Keratinocyte (primary cell): ENCODE measurements around the gene FAM184B. TPM values are rescaled to one million over a fixed set of nuclear protein-coding genes. Genes with fewer than 3 reads are reported as not detected.
"Not testable (repeated sequence)": the region's sequence is repeated elsewhere in the genome, so short reads cannot be mapped to it uniquely, and the experiment has no call there.

Experiments used
- DNase-seq: peaks from one replicate; pipeline ENCODE4 v3.0.0-alpha.2; 2011; ENCODE audit warnings: low read depth, missing footprints, low spot score
- FAIRE-seq: peaks from 2 replicates; lab custom pipeline; 2011; peaks lifted over from hg19 to GRCh38; lab: Jason Lieb, UNC
- H2AFZ ChIP-seq: 2 replicates; pipeline ENCODE4 v1.6.0; 2012; ENCODE audit warnings: low read length, control low read depth, inconsistent platforms; ENCODE audit not compliant: control insufficient read depth
- H3K27ac ChIP-seq: 2 replicates; pipeline ENCODE4 v1.5.1; 2011; ENCODE audit warnings: low read length; ENCODE audit not compliant: control insufficient read depth, insufficient read depth
- H3K27me3 ChIP-seq: 3 replicates; pipeline ENCODE4 v1.6.0; 2011; ENCODE audit warnings: low read length; ENCODE audit not compliant: control insufficient read depth, insufficient read depth; ENCODE audit errors: extremely low read depth
- H3K36me3 ChIP-seq, 2 experiments: 2 replicates in 1 of 2; 3 replicates in 1 of 2; pipeline ENCODE4 v1.5.1; 2011; ENCODE audit warnings: low read length in 2 of 2, mild to moderate bottlenecking in 1 of 2; ENCODE audit not compliant: control insufficient read depth in 2 of 2, insufficient read depth in 2 of 2; ENCODE audit errors: extremely low read depth in 1 of 2
- H3K4me1 ChIP-seq: 3 replicates; pipeline ENCODE4 v1.5.1; 2011; ENCODE audit warnings: low read length; ENCODE audit not compliant: control insufficient read depth, insufficient read depth; ENCODE audit errors: extremely low read depth
- H3K4me2 ChIP-seq: 3 replicates; pipeline ENCODE4 v1.6.0; 2011; ENCODE audit warnings: low read depth, low read length; ENCODE audit not compliant: control insufficient read depth, insufficient read depth; ENCODE audit errors: extremely low read depth
- H3K4me3 ChIP-seq, 3 experiments: fragments of 200-600 bp in 1 of 3; sonication (generic) in 1 of 3; 2 replicates in 2 of 3; 3 replicates in 1 of 3; pipeline ENCODE4 v1.5.1; 2011 to 2016; ENCODE audit warnings: low read length in 3 of 3, mild to moderate bottlenecking in 3 of 3, control low read depth in 2 of 3, inconsistent platforms in 1 of 3, low read depth in 1 of 3, mixed read lengths in 1 of 3, mixed run types in 1 of 3, moderate library complexity in 1 of 3; ENCODE audit not compliant: control insufficient read depth in 2 of 3, insufficient read depth in 2 of 3; ENCODE audit errors: extremely low read depth in 1 of 3
- H3K79me2 ChIP-seq: 2 replicates; pipeline ENCODE4 v1.6.0; 2012; ENCODE audit warnings: low read length; ENCODE audit not compliant: control insufficient read depth, insufficient read depth
- H3K9ac ChIP-seq: 3 replicates; pipeline ENCODE4 v1.6.0; 2011; ENCODE audit warnings: low read length; ENCODE audit not compliant: control insufficient read depth, insufficient read depth; ENCODE audit errors: extremely low read depth
- H3K9me1 ChIP-seq: 3 replicates; pipeline ENCODE4 v1.6.0; 2011; ENCODE audit warnings: low read length; ENCODE audit not compliant: control insufficient read depth, insufficient read depth; ENCODE audit errors: extremely low read depth
- H3K9me3 ChIP-seq: 2 replicates; pipeline ENCODE4 v1.5.1; 2012; ENCODE audit warnings: low read depth, low read length; ENCODE audit not compliant: control insufficient read depth
- H4K20me1 ChIP-seq: 3 replicates; pipeline ENCODE4 v1.6.0; 2011; ENCODE audit warnings: low read length; ENCODE audit not compliant: control insufficient read depth, insufficient read depth; ENCODE audit errors: extremely low read depth
- CTCF ChIP-seq, 3 experiments: IDR thresholded peaks in 1 of 3; conservative IDR thresholded peaks in 1 of 3; optimal IDR thresholded peaks in 1 of 3; 2 replicates in 2 of 3; 3 replicates in 1 of 3; pipeline versions ENCODE3 to v1.5.1; 2011; ENCODE audit warnings: low read length in 3 of 3, mild to moderate bottlenecking in 3 of 3, moderate library complexity in 2 of 3, control low read depth in 1 of 3, inconsistent platforms in 1 of 3; ENCODE audit not compliant: insufficient read depth in 2 of 3; ENCODE audit errors: extremely low read depth in 1 of 3
- EZH2 ChIP-seq: IDR thresholded peaks from one replicate; pipeline ENCODE4 v1.6.1; 2012; ENCODE audit warnings: inconsistent platforms, mild to moderate bottlenecking, low read length, moderate library complexity
- dilution Hi-C: fragments of 300-500 bp; cut with MboI; formaldehyde crosslinking; loops from one replicate; pipeline ENCODE4 v1.7.0; 2020; ENCODE audit warnings: low sequenced_read_pairs; ENCODE audit not compliant: extremely low pct_ligation_motif_present
- polyA plus RNA-seq, 5 experiments: library from polyadenylated mRNA; depleted of rRNA in 3 of 5; stranded (reverse) in 3 of 5; stranded (forward) in 1 of 5; unstranded in 1 of 5; fragments of >200 nt; gene quantifications; 1 replicate in 1 of 5; 2 replicates in 3 of 5; 3 replicates in 1 of 5; pipeline versions ENCODE4 v1.2.1 to v1.2.3, GENCODE V29; 2011 to 2012; ENCODE audit warnings: missing spikeins in 2 of 5, low read depth in 1 of 5, low replicate concordance in 1 of 5

Gene FAM184B
- polyA plus RNA-seq, 1 donor (not counting 4 experiments of a cell fraction or from before 2014, with no cell fraction given) = 0.01 TPM

GRCh38 chr4:17688011-17688441 is 93.4 kb downstream of the FAM184B start:
- DNase-seq (no peak), FAIRE-seq (no peak)
- dilution Hi-C loops = no loop called here
- H3K27me3 ChIP-seq = no peaks in the 10 kb centered on the region
- no peak overlapping the region for H3K27ac ChIP-seq
- H3K4me3 ChIP-seq = no peak overlapping the region
- no peaks in the 10 kb centered on the region for H3K9me3 ChIP-seq
- H4K20me1 ChIP-seq = no peaks in the 10 kb centered on the region
- no peak for TF ChIP-seq EZH2
- TF ChIP-seq CTCF (optimal IDR thresholded peaks at IDR 0.05 in 1 of 3, IDR thresholded peaks at IDR 0.05 in 1 of 3, conservative IDR thresholded peaks at IDR 0.05 in 1 of 3; ENCODE audit: extremely low read depth in 1 of 3, insufficient read depth in 2 of 3, low read length in 3 of 3) = no peak
- H3K79me2 ChIP-seq = no peaks in the 10 kb centered on the region
- peaks cover 3% of the 10 kb centered on the region for H3K4me1 ChIP-seq
- peak overlapping the region; percentile 45 for H3K4me2 ChIP-seq
- no peak overlapping the region for H3K9ac ChIP-seq
- H3K36me3 ChIP-seq = no peaks in the 10 kb centered on the region
- H3K9me1 ChIP-seq = no peaks in the 10 kb centered on the region
- peak overlapping the region; percentile 15 for H2AFZ ChIP-seq

GRCh38 chr4:17687237-17687857 is 94.1 kb downstream of the FAM184B start:
- Histone ChIP-seq H3K79me2 (no peaks in the 10 kb centered on the region), H3K4me1 (peaks cover 3% of the 10 kb centered on the region), H3K4me3 (no peak overlapping the region), H3K4me2 (no peak overlapping the region), H3K9me3 (no peaks in the 10 kb centered on the region), H3K9me1 (no peaks in the 10 kb centered on the region), H2AFZ (no peak overlapping the region), H4K20me1 (no peaks in the 10 kb centered on the region), H3K27ac (no peak overlapping the region), H3K36me3 (no peaks in the 10 kb centered on the region), H3K9ac (no peak overlapping the region), H3K27me3 (no peaks in the 10 kb centered on the region)
- FAIRE-seq = no peak
- no peak for DNase-seq
- no peak for TF ChIP-seq CTCF (optimal IDR thresholded peaks at IDR 0.05 in 1 of 3, IDR thresholded peaks at IDR 0.05 in 1 of 3, conservative IDR thresholded peaks at IDR 0.05 in 1 of 3; ENCODE audit: extremely low read depth in 1 of 3, insufficient read depth in 2 of 3, low read length in 3 of 3)
- no peak for TF ChIP-seq EZH2
- dilution Hi-C loops = no loop called here

GRCh38 chr4:17684648-17685047 is 96.8 kb downstream of the FAM184B start:
- H3K9me1 ChIP-seq, H3K9me3 ChIP-seq, DNase-seq, H2AFZ ChIP-seq, H3K9ac ChIP-seq, H3K27ac ChIP-seq, H3K79me2 ChIP-seq, dilution Hi-C loops, H3K36me3 ChIP-seq, H3K4me1 ChIP-seq, H3K4me3 ChIP-seq, H4K20me1 ChIP-seq, H3K4me2 ChIP-seq, FAIRE-seq, H3K27me3 ChIP-seq: not testable (repeated sequence)
